Tibial nerve (tissue), 4 donors: ENCODE results near the gene PORCN.

Experiments used
- EP300 ChIP-seq, 2 donors: sonication (generic); formaldehyde crosslinking; IDR thresholded peaks; one replicate each; pipeline ENCODE4 v1.6.1; 2017; ENCODE audit warnings: antibody characterized with exemption in 2 of 2, mild to moderate bottlenecking in 1 of 2
- POLR2A ChIP-seq, 2 donors: fragments of 450-650 bp; IDR thresholded peaks; one replicate each; pipeline ENCODE4 v1.6.1; 2017; ENCODE audit warnings: antibody characterized with exemption in 2 of 2, mild to moderate bottlenecking in 2 of 2, moderate library complexity in 2 of 2
- TF ChIP-seq, protein P1 (sequence below), 5 experiments: fragments of 200-600 bp in 3 of 5; fragments of 450-650 bp in 2 of 5; sonication (generic) in 3 of 5; IDR thresholded peaks; one replicate each; pipeline ENCODE4 v1.5.1; 2016 to 2019; ENCODE audit warnings: antibody characterized with exemption in 5 of 5, mild to moderate bottlenecking in 3 of 5, moderate library complexity in 2 of 5

DNA sequence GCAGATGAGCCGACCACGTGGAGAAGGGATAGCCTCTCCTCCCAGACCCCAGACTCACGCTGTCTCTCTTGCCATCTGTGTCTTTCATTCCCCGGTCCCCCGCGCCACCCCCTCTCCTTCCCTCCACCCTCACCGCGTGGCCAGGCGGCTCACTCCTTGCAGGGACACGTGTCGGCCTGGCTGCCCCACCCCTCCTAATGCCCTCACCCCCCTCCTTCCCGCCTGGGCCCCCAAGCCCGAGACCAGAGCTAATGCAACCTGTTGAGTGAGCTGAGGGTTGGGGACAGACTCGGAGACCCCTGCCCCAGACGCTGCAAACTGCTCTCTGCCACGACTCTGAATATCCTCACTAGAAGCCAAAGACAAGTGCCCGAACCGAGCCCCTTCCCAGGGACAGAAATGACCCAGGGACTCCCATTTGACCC is 40.5 kb upstream of the PORCN start:
- TF ChIP-seq, protein P1, sequence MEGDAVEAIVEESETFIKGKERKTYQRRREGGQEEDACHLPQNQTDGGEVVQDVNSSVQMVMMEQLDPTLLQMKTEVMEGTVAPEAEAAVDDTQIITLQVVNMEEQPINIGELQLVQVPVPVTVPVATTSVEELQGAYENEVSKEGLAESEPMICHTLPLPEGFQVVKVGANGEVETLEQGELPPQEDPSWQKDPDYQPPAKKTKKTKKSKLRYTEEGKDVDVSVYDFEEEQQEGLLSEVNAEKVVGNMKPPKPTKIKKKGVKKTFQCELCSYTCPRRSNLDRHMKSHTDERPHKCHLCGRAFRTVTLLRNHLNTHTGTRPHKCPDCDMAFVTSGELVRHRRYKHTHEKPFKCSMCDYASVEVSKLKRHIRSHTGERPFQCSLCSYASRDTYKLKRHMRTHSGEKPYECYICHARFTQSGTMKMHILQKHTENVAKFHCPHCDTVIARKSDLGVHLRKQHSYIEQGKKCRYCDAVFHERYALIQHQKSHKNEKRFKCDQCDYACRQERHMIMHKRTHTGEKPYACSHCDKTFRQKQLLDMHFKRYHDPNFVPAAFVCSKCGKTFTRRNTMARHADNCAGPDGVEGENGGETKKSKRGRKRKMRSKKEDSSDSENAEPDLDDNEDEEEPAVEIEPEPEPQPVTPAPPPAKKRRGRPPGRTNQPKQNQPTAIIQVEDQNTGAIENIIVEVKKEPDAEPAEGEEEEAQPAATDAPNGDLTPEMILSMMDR (IDR thresholded peaks at IDR 0.05) = no peak
- no peak for TF ChIP-seq POLR2A (IDR thresholded peaks at IDR 0.05)
- no peak for TF ChIP-seq EP300 (IDR thresholded peaks at IDR 0.05)
